PC-3 (cell line): ENCODE measurements around the gene NUP133.

Experiments
- EZH2 ChIP-seq: fragments of 300-600 bp; sonication (generic); IDR thresholded peaks from one replicate; pipeline ENCODE4 v1.6.1; 2017; ENCODE audit warnings: antibody characterized with exemption, mild to moderate bottlenecking, low read length; ENCODE audit not compliant: unreplicated experiment
- TF ChIP-seq, protein P1 (sequence below): fragments of 300-600 bp; sonication (generic); conservative IDR thresholded peaks from 2 replicates; pipeline ENCODE4 v1.5.1; 2017; ENCODE audit warnings: antibody characterized with exemption, low read depth, mild to moderate bottlenecking, low read length

GRCh38 chr1:229407206-229408026, 100.7 kb downstream of the NUP133 start:
- TF ChIP-seq, protein P1, sequence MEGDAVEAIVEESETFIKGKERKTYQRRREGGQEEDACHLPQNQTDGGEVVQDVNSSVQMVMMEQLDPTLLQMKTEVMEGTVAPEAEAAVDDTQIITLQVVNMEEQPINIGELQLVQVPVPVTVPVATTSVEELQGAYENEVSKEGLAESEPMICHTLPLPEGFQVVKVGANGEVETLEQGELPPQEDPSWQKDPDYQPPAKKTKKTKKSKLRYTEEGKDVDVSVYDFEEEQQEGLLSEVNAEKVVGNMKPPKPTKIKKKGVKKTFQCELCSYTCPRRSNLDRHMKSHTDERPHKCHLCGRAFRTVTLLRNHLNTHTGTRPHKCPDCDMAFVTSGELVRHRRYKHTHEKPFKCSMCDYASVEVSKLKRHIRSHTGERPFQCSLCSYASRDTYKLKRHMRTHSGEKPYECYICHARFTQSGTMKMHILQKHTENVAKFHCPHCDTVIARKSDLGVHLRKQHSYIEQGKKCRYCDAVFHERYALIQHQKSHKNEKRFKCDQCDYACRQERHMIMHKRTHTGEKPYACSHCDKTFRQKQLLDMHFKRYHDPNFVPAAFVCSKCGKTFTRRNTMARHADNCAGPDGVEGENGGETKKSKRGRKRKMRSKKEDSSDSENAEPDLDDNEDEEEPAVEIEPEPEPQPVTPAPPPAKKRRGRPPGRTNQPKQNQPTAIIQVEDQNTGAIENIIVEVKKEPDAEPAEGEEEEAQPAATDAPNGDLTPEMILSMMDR: no peak
- TF ChIP-seq EZH2: no peak
